Measurements from ENCODE around the gene SNAP25. TPM values are rescaled to one million over a fixed set of nuclear protein-coding genes. Genes with fewer than 3 reads are reported as not detected.

The SNAP25 gene
- total and polyA plus RNA-seq, 10 of the 15 experiments (the other 5 are each of a cell fraction or from before 2014, with no cell fraction given), result not detected

- H3K4me1 ChIP-seq (ENCODE audit: control insufficient read depth, insufficient read depth, low read length), result no peaks in the 10 kb centered on the region
- intact Hi-C loops (cut with micrococcal nuclease; ENCODE audit: unreplicated experiment) (no loop called here), in situ Hi-C loops (cut with MboI) (no loop called here)
- no peaks in the 10 kb centered on the region for H3K9me3 ChIP-seq (replicated peaks; ENCODE audit: control insufficient read depth, insufficient read depth, low read length)
- BruUV-seq (replicated peaks), result no TSS peak
- no peaks in the 10 kb centered on the region for H4K20me1 ChIP-seq (ENCODE audit: control insufficient read depth, insufficient read depth)
- H2AFZ ChIP-seq (ENCODE audit: control insufficient read depth, low read depth, low read length), result no peak overlapping the region
- no peaks in the 10 kb centered on the region for H3K79me2 ChIP-seq (ENCODE audit: control insufficient read depth, insufficient read depth, low read length)
- FAIRE-seq (no peak), ATAC-seq (no peak), DNase-seq (ENCODE audit: low read depth, low spot score) (no peak)
- ChIA-PET SMC1A (ENCODE audit: uncharacterized antibody, unreplicated experiment) (no interaction called here), CTCF (interaction anchor here (0.7 kb wide), 1 partner anchor 1413 kb away, joined by 3 read pairs; no protein-coding TSS in a partner anchor), POLR2A (no interaction called here), RAD21 (ENCODE audit: unreplicated experiment) (no interaction called here)
- no peak overlapping the region for H3K9ac ChIP-seq (ENCODE audit: control insufficient read depth, insufficient read depth, low read length)
- WGBS (ENCODE audit: insufficient coverage, insufficient replicate concordance, low lambda C conversion rate, missing lambda C conversion rate), result 0% methylated on average over 3 of the region's 3 CpGs
- peaks cover 0 to 3% of the 10 kb centered on the region in 2 experiments; a peak in 2 of 4 replicates for H3K27me3 ChIP-seq (replicated peaks in 1 of 2; ENCODE audit: control insufficient read depth in 2 of 2, insufficient read depth in 2 of 2, low read length in 1 of 2)
- no peak for TF ChIP-seq TBL1XR1 (IDR thresholded peaks at IDR 0.05; ENCODE audit: low read depth, low read length)
- no peak for TF ChIP-seq IKZF2 (IDR thresholded peaks at IDR 0.05)
- TF ChIP-seq SREBF1 (IDR thresholded peaks at IDR 0.05; ENCODE audit: low read length), result no peak
- no peak for TF ChIP-seq BHLHE40 (IDR thresholded peaks at IDR 0.05; ENCODE audit: borderline replicate concordance in 1 of 2, low read depth in 2 of 2, low read length in 1 of 2)
- TF ChIP-seq RAD21 (IDR thresholded peaks at IDR 0.05; ENCODE audit: insufficient read depth, low read depth, low read length), result no peak
- no peak for TF ChIP-seq JUND (IDR thresholded peaks at IDR 0.05; ENCODE audit: low read depth, low read length)
- TF ChIP-seq NFYB (IDR thresholded peaks at IDR 0.05; ENCODE audit: insufficient read depth, low read depth, low read length), result no peak
- no peak for TF ChIP-seq CBX5 (IDR thresholded peaks at IDR 0.05; ENCODE audit: low read depth)
- no peak for TF ChIP-seq NR2C2 (IDR thresholded peaks at IDR 0.05; ENCODE audit: borderline replicate concordance, control insufficient read depth, insufficient read length, low read depth)
- no peak for TF ChIP-seq JUNB (IDR thresholded peaks at IDR 0.05)
- no peak for TF ChIP-seq ELK1 (IDR thresholded peaks at IDR 0.05; ENCODE audit: low read depth, low read length)
- TF ChIP-seq HDAC2 (IDR thresholded peaks at IDR 0.05), result no peak
- TF ChIP-seq, protein P1, sequence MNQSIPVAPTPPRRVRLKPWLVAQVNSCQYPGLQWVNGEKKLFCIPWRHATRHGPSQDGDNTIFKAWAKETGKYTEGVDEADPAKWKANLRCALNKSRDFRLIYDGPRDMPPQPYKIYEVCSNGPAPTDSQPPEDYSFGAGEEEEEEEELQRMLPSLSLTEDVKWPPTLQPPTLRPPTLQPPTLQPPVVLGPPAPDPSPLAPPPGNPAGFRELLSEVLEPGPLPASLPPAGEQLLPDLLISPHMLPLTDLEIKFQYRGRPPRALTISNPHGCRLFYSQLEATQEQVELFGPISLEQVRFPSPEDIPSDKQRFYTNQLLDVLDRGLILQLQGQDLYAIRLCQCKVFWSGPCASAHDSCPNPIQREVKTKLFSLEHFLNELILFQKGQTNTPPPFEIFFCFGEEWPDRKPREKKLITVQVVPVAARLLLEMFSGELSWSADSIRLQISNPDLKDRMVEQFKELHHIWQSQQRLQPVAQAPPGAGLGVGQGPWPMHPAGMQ (IDR thresholded peaks at IDR 0.05; ENCODE audit: borderline replicate concordance), result no peak
- no peak overlapping the region for H3K4me3 ChIP-seq
- no peak overlapping the region for H3K4me2 ChIP-seq (ENCODE audit: control insufficient read depth, insufficient read depth)
- H3K36me3 ChIP-seq (ENCODE audit: control insufficient read depth in 2 of 2, insufficient read depth in 2 of 2, low read length in 1 of 2), result no peaks in the 10 kb centered on the region
- no peak overlapping the region for H3K27ac ChIP-seq (ENCODE audit: control insufficient read depth, insufficient read depth)
Measured at GRCh38 chr20:10177326-10177725, 41.3 kb upstream of the SNAP25 start.
